Kidney tubule cell (primary cell): ENCODE results near the gene ZNF683.
"Not testable (repeated sequence)": the region's sequence is repeated elsewhere in the genome, so short reads cannot be mapped to it uniquely, and the experiment has no call there.

Experiments
- DNase-seq: peaks from one replicate; pipeline ENCODE4 v3.0.0-alpha.2; 2018; ENCODE audit warnings: low spot score

The ZNF683 gene

GRCh38 chr1:26336477-26337205, 35.9 kb downstream of the ZNF683 start:
- DNase-seq: peak; percentile 82

GRCh38 chr1:26335774-26336476, 36.6 kb downstream of the ZNF683 start:
- no peak for DNase-seq

- DNase-seq: not testable (repeated sequence)
Observed at GRCh38 chr1:26333312-26333711, 39.2 kb downstream of the ZNF683 start.

GRCh38 chr1:26330276-26330675, 42.3 kb downstream of the ZNF683 start:
- no peak for DNase-seq

GRCh38 chr1:26329380-26329779, 43.2 kb downstream of the ZNF683 start:
- not testable (repeated sequence) for DNase-seq

GRCh38 chr1:26328597-26328996, 44.0 kb downstream of the ZNF683 start:
- DNase-seq: no peak

- no peak for DNase-seq
Observed at GRCh38 chr1:26327956-26328362, 44.6 kb downstream of the ZNF683 start.

GRCh38 chr1:26324550-26324949, 48.0 kb downstream of the ZNF683 start:
- DNase-seq: no peak

- no peak for DNase-seq
Observed at GRCh38 chr1:26323382-26323781, 49.2 kb downstream of the ZNF683 start.

- no peak for DNase-seq
Observed at GRCh38 chr1:26322042-26322331, 50.6 kb downstream of the ZNF683 start.

- peak; percentile 81 for DNase-seq
Observed at GRCh38 chr1:26321315-26322041, 51.1 kb downstream of the ZNF683 start.

- no peak for DNase-seq
Observed at GRCh38 chr1:26320896-26321295, 51.7 kb downstream of the ZNF683 start.

- no peak for DNase-seq
Observed at GRCh38 chr1:26318338-26319064, 54.0 kb downstream of the ZNF683 start.

GRCh38 chr1:26317612-26318337, 54.8 kb downstream of the ZNF683 start, which contains the start of gene CD52:
Gene CD52, plus strand, starts transcription at chr1:26317958. Its CDS starts 60 bp downstream, at chr1:26318018.
- DNase-seq: no peak

- no peak for DNase-seq
Observed at GRCh38 chr1:26317146-26317545, 55.4 kb downstream of the ZNF683 start.

GRCh38 chr1:26315874-26316850, 56.4 kb downstream of the ZNF683 start:
- no peak for DNase-seq

GRCh38 chr1:26314501-26314900, 58.0 kb downstream of the ZNF683 start:
- DNase-seq: no peak
